PC-9 (cell line): ENCODE measurements around the gene CELF1.

Experiments used
- CTCF ChIP-seq: fragments of 200-600 bp; sonication (generic); conservative IDR thresholded peaks from 2 replicates; pipeline ENCODE4 v1.6.1; 2017; ENCODE audit warnings: mixed run types, antibody characterized with exemption, mild to moderate bottlenecking, moderate library complexity
- EZH2 ChIP-seq: fragments of 200-600 bp; sonication (generic); IDR thresholded peaks from 2 replicates; pipeline ENCODE4 v1.8.0; 2017; ENCODE audit warnings: antibody characterized with exemption, low read depth

DNA sequence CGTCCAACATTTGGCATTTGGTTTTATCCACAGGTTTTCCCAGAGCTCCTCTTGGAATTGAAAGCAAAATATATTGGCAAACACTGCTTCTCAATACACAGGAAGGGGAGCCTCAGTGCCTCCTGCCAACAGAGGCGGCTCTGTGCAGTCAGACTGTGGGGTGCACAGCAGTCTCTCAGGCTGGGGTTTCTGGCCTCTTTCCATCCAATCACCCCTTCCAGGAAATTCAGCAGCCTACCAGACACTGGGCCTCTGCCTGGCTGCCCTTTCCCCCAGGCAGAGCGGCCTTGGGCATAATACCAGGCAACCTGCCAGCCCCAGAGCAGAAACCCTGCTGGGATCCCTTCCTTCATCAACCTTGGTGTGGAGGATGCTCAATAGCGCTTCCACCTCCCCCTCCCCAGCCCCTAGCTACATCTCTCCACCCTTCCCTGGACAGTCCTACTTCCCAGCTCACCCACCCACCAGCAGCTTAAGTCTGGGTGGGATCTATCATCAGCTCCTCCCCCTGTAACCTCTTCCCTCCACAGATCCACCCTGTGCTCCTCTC is 86.2 kb downstream of the CELF1 start:
- TF ChIP-seq CTCF (no peak), EZH2 (no peak)
